ENCODE results near the gene CLIC4. TPM values are rescaled to one million over a fixed set of nuclear protein-coding genes. Genes with fewer than 3 reads are reported as not detected.

Gene CLIC4
- total RNA-seq, 6 experiments from 2014 or later, result 517 to 729 (median 548) TPM

DNA sequence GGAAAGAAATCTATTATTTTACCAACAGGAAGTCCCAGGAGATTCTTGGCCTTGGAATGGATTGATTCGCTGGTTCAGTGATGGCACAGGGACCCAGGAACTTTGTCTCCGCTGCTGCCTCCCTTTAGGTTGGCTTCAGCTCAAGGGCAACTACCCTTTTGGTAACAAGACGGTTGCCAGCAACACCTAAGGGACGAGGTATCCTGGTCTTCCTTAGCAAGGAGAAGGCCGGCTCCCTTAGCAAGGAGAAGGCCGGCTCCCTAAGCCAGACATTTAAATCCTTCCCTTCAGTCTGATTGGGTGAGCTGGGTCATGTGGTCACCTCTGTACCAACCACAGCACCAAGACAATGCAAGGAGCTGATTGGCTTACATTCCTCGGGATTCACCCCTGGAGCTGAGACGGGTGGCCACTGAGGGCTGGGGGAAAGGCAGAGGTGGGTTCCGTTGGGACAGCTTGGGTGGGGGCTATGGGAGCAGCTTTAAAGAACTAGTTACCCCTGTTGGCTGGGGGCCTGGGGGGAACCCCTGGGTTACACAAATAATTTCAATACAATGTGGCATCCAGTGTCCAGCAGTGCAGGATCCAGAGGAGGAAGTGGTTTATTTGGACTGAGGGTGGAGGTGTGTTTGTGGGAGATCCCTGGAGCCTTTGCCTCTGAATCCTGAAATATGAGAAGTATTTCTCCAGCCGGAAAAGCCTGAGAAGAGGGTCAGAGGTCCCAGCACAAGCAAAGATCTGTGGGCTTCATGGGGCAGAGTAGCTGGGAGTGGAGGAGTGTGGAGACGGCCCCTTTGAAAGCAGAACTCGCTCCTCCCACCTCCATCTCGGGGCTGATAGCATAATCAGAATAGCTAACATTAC lies 20.7 kb upstream of the CLIC4 start:
- H3K4me3 Mint-ChIP-seq, result peak overlapping the region; percentile 43
- peaks cover 7% of the 10 kb centered on the region for H3K36me3 Mint-ChIP-seq (ENCODE audit: low read depth)
- peaks cover 9% of the 10 kb centered on the region; the same call in 1 of the 2 replicates for H3K9me3 Mint-ChIP-seq
- H3K4me1 Mint-ChIP-seq (ENCODE audit: low read depth), result peaks cover 61% of the 10 kb centered on the region
- H3K27ac Mint-ChIP-seq, result peak overlapping the region; percentile 86
- TF ChIP-seq, protein P1, sequence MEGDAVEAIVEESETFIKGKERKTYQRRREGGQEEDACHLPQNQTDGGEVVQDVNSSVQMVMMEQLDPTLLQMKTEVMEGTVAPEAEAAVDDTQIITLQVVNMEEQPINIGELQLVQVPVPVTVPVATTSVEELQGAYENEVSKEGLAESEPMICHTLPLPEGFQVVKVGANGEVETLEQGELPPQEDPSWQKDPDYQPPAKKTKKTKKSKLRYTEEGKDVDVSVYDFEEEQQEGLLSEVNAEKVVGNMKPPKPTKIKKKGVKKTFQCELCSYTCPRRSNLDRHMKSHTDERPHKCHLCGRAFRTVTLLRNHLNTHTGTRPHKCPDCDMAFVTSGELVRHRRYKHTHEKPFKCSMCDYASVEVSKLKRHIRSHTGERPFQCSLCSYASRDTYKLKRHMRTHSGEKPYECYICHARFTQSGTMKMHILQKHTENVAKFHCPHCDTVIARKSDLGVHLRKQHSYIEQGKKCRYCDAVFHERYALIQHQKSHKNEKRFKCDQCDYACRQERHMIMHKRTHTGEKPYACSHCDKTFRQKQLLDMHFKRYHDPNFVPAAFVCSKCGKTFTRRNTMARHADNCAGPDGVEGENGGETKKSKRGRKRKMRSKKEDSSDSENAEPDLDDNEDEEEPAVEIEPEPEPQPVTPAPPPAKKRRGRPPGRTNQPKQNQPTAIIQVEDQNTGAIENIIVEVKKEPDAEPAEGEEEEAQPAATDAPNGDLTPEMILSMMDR (IDR thresholded peaks at IDR 0.05), result no peak
- H3K27me3 Mint-ChIP-seq (ENCODE audit: insufficient read depth), result peaks cover 4% of the 10 kb centered on the region
- peak; percentile 53 for DNase-seq

DNA sequence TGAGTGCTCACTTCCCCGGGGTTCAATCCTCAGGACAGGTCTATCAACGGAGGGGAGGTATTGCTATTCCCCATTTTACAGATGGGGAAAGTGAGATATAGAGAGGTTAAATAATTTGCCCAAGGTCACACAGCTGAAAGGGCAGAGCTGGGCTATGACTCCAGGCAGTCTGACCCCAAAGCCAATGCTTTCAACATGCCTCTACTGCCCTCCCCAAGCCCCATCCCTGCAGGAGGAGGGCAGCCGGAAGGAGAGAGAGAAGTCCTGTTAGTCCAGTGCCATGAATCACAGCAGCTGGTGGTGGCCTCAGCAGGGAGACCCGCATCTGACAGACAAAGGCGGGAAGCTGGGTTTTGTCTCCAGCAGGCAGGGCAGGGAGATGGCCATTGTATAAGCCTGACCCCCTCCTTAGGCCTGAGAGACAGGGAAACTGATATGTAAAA lies 20.0 kb upstream of the CLIC4 start:
- Mint-ChIP-seq H3K4me3 (peak overlapping the region; percentile 43), H3K36me3 (ENCODE audit: low read depth) (peaks cover 7% of the 10 kb centered on the region), H3K27me3 (ENCODE audit: insufficient read depth) (peaks cover 4% of the 10 kb centered on the region), H3K27ac (peak overlapping the region; percentile 86), H3K9me3 (peaks cover 9% of the 10 kb centered on the region; the same call in 1 of the 2 replicates), H3K4me1 (ENCODE audit: low read depth) (peaks cover 54% of the 10 kb centered on the region)
- no peak for DNase-seq
- TF ChIP-seq, protein P1 (IDR thresholded peaks at IDR 0.05), result no peak

DNA sequence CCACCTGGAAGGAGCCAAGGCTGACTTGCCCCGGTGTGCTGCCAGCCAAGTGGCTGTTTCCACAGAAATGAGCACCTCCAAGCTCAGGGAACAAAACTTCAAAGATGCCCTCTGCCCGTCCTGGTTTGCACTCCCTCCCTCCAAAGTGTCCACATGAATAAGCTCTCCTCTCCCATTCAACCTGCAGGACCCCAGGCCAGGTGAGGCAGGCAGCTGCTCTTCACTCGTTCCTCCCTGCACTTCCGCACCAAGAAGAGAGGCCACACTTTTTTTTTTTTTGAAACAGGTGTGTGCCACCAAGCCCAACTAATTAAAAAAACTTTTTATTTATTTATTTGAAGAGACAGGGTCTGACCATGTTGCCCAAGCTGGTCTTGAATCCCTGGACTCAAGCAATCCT lies 18.5 kb upstream of the CLIC4 start:
- DNase-seq, result no peak
- Mint-ChIP-seq H3K27me3 (ENCODE audit: insufficient read depth) (peaks cover 4% of the 10 kb centered on the region), H3K27ac (peak overlapping the region; percentile 86), H3K4me1 (ENCODE audit: low read depth) (peaks cover 47% of the 10 kb centered on the region), H3K4me3 (peak overlapping the region; percentile 26; the same call in 1 of the 2 replicates), H3K9me3 (peaks cover 5% of the 10 kb centered on the region; the same call in 1 of the 2 replicates), H3K36me3 (ENCODE audit: low read depth) (peaks cover 6% of the 10 kb centered on the region)
- TF ChIP-seq, protein P1 (IDR thresholded peaks at IDR 0.05), result no peak

DNA sequence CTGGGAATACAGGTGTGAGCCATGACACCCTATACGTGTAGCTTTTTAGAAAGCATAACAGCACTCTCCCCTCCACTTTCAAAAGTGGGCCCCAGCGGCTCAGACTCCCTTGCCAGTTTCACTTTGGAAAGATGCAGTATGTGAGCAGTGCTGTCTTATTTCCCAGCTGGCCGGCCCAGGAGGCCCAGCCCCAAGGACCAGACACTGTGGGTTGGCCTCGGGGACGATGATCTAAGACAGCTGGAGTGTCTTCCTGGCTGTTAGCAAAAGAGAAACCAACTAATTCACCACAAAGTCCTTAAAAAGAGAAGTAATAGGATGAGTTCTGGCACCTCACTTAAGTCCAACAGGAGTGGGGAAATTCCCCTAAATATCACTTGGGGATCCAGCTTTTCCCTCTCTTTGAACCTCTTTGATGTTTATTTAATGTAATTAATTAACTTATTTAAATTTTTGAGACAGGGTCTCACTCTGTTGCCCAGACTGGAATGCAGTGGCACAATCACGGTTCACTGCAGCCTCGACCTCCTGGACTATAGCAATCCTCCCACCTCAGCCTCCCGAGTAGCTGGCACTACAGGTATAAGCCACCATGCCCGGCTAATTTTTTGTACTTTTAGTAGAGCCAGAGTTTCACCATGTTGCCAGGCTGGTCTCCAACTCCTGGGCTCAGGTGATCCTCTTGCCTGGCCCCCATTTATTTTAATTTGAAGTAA lies 17.6 kb upstream of the CLIC4 start:
- H3K27ac Mint-ChIP-seq, result peak overlapping the region; percentile 86

DNA sequence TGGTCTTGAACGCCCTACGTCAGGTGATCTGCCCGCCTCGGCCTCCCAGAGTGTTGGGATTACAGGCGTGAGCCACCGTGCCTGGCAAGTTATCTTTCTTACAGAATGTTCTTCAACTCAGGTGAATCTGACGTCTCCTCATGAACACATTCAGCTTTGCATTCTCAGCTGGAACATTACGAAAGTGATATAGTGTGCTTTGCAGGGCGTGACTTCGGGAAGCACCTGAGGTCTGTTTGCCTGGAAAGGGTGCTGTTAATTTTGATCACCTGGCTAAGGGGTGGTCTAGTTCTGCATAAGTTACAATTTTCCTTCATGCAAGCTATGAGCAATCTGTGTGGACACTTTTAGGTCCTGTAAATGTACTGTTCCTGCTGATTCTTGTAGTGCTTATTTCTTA lies 16.3 kb upstream of the CLIC4 start:
- Mint-ChIP-seq H3K4me3 (no peak overlapping the region), H3K36me3 (ENCODE audit: low read depth) (no peaks in the 10 kb centered on the region), H3K4me1 (ENCODE audit: low read depth) (peaks cover 37% of the 10 kb centered on the region), H3K9me3 (no peaks in the 10 kb centered on the region), H3K27me3 (ENCODE audit: insufficient read depth) (peaks cover 4% of the 10 kb centered on the region), H3K27ac (no peak overlapping the region)
- no peak for DNase-seq
- TF ChIP-seq, protein P1 (IDR thresholded peaks at IDR 0.05), result no peak

More for the DNA sequence above, 17.6 kb upstream of the CLIC4 start:
- no peaks in the 10 kb centered on the region for H3K9me3 Mint-ChIP-seq
- H3K4me3 Mint-ChIP-seq, result peak overlapping the region; percentile 81
- peaks cover 4% of the 10 kb centered on the region for H3K27me3 Mint-ChIP-seq (ENCODE audit: insufficient read depth)
- peak; percentile 80 for DNase-seq
- H3K4me1 Mint-ChIP-seq (ENCODE audit: low read depth), result peaks cover 38% of the 10 kb centered on the region
- TF ChIP-seq, protein P1 (IDR thresholded peaks at IDR 0.05), result no peak
- H3K36me3 Mint-ChIP-seq (ENCODE audit: low read depth), result no peaks in the 10 kb centered on the region
